GM19043 (cell line): ENCODE data around the gene PARD3.

ENCODE experiments used
- ATAC-seq: cut with Tn5 transposase; IDR thresholded peaks from one replicate; pipeline ENCODE4 v1.9.1; 2021; ENCODE audit warnings: low read depth; ENCODE audit not compliant: unreplicated experiment

Gene PARD3

DNA sequence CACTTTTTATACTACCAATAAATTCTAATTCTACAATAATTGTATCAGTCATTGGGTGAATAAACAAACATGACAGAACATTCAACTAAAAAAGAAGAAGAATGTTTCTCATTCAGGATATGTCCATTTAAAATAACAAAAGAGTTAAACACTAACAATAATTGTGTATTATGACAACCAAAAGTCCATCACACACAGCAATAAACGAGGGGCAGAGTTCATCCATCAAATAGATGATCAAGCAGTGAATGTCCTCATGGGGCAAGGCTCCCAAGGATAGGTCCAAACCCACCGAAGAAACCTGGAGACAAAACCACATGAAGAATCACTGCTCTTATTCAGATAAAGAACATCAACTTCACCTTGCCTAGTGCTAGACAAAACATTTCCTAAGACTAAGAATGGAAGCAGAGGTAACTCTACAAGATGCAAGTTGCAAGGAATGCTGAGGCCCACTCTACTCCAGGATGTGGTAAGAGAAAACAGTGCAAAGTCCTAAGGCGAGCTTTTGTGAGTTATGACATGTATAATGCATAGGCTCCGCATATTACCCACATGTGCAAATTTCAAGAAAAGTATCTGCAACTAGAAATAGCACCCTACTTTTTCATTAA lies 115.1 kb downstream of the PARD3 start:
- no peak for ATAC-seq

GRCh38 chr10:34698979-34699378 lies 116.1 kb downstream of the PARD3 start:
- no peak for ATAC-seq

DNA sequence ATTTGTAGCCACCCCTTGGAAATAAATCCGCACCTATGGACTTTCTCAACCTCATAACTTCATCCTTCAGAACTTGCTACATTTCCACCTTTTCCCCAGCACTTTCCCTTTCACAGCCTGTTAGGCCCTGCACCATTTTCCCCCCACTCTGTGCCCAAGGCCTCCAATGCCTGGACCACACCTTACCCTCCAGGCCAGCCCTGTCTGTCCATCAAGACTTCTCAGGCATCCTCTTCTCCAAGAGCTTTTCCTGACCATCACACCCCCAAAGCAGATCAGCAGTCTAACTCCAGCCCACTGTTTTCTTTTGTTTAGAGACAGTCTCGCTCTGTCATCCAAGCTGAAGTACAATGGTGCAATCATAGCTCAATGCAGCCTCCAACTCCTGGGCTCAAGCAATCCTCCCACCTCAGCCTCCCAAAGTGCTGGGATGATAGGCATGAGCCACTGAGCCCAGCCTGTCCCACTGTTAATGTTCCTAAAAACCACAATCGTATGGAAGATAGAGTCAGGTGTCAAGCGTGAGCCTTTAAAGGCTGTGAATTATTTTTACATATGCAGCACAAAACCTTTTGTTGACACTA lies 116.8 kb downstream of the PARD3 start:
- no peak for ATAC-seq

DNA sequence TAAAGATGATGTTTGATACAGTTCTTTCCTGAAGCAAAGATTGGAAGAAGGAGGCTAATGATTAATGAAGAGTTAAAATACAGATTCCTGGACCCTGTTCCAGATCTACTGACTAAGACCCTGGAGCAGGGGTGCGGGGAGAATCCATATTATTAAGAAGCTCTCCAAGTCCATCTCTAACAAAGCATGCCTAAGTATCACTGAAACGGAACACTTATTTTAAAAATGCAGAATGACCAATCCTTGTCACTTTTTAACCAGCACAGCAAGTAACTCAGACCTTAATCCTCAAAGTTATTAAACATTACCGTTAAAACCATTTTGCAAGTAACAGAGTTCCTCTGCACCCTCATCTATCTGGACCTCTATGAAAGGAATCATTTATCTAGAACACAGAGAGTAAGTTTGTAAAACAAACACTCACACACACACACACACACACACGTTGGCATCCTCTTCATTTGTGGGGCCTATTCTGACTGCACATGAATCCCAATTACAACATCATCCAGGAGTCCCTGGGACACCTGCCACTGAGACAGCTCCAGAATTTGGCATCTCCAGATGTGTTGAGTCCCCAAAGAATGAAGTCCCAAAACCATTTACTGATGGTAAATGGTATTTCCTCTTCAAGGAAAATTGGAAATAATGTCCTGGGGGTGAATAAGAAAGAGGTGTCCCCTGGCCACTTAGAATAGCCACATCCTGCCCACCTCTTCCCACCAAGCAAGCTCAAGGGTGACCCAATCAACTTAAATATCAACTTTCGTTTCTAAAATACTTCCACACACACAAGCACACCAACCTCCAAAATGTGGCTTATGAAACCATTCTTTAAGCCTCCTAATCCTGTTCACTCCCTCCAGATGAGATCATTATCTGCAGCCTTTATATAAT lies 117.5 kb downstream of the PARD3 start:
- no peak for ATAC-seq

GRCh38 chr10:34696423-34696822 lies 118.7 kb downstream of the PARD3 start:
- ATAC-seq = no peak

DNA sequence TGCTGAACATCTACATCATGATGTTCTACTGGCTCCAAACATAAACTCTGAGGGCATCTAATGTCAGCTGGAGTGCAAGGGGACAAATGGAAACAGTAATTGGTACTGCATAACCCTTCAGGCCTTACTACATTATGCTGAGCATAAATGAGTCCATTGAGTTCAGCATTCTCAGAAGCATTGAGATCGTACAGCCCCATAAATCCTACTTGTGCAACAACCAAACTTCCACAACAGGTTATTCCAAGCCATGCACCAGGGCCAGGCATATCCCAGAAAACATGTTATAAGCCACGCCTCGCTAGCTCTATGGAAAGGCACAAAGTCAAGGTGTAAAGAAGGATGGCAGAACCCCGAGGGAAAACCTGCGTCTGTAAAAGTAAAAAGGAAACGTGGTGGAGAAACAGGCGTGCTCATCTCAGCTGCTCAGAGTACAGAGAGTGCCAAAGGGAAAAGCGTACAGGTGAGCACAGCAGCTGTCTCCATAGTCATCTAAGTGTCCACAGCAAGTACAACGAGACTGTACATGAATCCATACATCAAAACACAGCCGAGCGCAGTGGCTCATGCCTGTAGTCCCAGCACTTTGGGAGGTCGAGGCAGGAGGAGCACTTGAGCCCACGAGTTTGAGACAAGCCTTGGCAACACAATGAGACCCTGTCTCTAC lies 124.6 kb downstream of the PARD3 start:
- no peak for ATAC-seq

DNA sequence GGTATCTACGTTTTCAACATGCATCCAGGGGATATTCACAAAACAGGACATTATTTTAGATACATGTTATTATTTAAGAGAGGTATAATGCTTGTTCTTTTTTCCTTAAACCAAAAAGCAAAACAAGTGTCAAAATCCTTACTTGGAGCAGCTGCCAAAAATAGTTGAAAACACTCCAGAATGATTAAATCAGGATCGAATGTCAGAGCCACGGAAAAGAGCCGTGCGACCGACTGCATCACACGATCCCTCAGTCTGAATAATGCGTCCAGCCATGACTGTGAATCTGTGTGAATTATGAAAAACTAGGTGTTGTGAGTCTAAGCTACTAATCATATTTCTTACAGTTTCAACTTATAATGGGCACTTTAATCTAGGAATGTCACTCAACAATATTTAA lies 126.0 kb downstream of the PARD3 start:
- ATAC-seq = no peak

DNA sequence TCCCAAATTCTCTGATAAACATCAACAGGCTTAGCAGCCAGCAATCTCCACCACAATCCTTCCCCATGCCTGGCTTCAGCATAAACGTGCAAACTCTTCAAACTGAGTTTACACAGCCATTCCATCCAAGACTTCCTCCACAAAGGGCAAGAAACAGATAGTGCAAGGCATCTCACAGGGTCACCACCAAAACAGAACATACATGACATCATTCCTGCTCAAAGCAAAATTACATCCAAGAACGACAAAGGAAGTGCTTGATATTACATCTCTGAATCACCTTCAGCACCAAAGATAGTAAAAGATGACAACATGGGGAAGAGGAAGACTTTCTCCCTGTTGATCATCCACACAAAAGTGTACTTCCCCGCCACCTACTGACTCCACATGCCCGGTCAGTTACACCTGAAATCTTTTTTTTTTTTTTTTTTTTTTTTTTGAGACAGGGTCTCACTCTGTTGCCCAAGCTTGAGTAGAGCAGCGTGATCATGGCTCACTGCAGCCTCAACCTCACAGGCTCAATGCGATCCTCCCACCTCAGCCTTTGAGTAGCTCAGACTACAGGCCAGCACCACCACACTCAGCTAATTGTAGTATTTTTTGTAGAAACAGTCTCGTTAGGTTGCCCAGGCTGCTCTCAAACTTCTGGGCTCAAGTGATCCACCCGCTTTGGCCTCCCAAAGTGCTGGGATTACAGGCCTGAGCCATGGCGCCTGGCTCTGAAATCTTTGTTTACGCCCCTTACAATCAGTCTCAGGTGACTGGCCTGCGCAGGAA lies 127.5 kb downstream of the PARD3 start:
- ATAC-seq = no peak

- no peak for ATAC-seq
Observed at GRCh38 chr10:34682580-34682979, 132.5 kb downstream of the PARD3 start.

DNA sequence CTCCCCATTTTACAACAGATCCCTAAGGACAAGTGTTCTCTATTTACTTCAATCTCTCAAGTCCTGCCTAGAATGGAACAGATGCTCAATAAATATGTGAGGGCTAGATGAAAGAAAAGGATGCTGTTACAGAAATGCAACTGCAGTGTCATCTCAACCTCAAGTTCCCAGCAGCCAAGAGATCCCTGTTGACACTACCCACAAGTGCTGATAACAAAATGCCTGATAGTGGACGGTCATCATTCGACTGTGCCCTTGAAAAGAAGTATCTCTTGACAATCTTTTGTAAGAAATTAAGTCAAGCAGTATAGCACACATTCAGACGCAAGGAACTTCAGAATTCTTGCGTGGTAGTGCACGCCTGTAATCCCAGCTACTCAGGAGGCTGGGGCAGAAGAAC lies 133.2 kb downstream of the PARD3 start:
- ATAC-seq = no peak

- ATAC-seq = no peak
Observed at GRCh38 chr10:34679177-34679576, 135.9 kb downstream of the PARD3 start.

- ATAC-seq = no peak
Observed at GRCh38 chr10:34677591-34677990, 137.5 kb downstream of the PARD3 start.

- ATAC-seq = no peak
Observed at GRCh38 chr10:34677132-34677531, 138.0 kb downstream of the PARD3 start.

DNA sequence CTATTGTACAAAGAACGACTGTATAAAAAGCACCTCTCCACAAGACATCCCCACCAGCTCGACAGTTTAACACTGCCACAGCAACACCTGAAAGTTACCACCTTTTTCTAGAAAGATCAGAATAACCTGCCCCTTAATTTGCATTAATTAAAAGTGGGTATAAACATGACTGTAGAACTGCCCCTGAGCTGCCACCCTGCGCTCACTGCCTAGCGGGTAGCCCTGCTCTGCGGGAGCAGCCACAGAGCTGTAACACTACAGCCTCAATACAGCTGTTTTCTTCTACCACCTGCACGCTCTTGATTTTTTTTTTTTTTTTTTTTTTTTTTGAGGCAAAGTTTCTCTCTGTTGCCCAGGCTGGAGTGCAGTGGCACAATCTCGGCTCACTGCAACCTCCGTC lies 140.9 kb downstream of the PARD3 start:
- no peak for ATAC-seq

DNA sequence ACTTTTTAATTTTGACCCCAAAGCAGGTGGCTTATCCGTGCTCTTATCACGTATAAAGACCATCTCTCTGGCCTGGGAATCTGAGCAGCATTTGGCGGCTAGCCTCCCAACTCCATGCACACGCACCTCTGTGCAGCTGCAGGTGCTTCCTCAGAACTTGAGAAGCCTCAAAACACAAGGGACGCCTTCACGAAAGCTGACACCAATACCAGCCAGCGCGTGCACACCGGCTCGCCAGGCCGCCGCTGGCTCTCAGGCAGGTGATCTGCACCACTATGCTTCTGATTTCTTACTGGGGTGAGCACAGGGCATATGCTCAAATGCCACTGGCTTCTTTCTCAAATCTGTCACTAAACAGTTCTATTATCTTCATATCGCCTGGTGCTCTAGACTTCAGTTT lies 145.0 kb downstream of the PARD3 start:
- no peak for ATAC-seq

- no peak for ATAC-seq
Observed at GRCh38 chr10:34669079-34669478, 146.0 kb downstream of the PARD3 start.

- no peak for ATAC-seq
Observed at GRCh38 chr10:34667177-34667576, 147.9 kb downstream of the PARD3 start.

DNA sequence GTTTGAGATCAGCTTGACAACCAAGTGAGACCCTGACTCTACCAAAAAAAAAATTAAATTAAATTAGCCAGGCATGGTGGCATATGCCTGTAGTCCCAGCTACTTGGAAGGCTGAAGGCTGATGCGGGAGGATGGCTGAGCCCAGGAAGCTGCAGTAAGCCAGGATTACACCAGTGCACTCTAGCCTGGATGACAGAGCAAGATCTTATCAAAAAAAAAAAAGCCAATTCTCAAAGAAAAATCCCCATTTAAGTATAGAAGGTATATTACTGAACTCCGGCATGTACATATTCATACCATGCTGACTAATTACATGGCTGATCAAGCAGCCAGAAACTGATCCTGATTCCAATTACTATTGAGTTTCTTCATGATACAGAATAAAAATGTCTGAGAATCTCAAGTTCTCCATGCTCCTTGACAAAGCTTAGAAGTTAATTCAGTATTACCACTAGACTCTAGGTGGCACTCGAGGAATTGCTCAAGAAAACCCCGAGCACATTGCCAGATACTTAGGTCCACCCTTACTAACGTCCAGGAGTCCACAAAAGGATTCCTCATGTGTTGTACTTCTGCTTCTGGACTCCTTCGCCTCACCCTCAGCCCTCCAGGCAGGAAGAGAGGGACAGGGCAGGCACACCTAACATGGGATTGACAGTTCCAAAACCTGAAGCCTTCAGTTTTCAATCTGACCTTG lies 148.9 kb downstream of the PARD3 start:
- ATAC-seq = peak; percentile 74

GRCh38 chr10:34664706-34665105 lies 150.4 kb downstream of the PARD3 start:
- no peak for ATAC-seq

GRCh38 chr10:34661580-34661979 lies 153.5 kb downstream of the PARD3 start:
- ATAC-seq = no peak
